Measurements from ENCODE around the gene LRMDA.
A peak's percentile ranks its signal among the peaks of the same experiment; 100 is the strongest.

LRMDA gene

GRCh38 chr10:75544993-75545706 lies 113.7 kb downstream of the LRMDA start:
- Histone ChIP-seq H3K36me3 (ENCODE audit: control insufficient read depth, insufficient read depth, low read length) (no peaks in the 10 kb centered on the region), H3K4me1 (ENCODE audit: control insufficient read depth, insufficient read depth, low read length) (peaks cover 29% of the 10 kb centered on the region), H3K27ac (ENCODE audit: low read depth, low read length) (no peak overlapping the region), H3K27me3 (ENCODE audit: control insufficient read depth, insufficient read depth, low read length) (no peaks in the 10 kb centered on the region), H3K9me3 (ENCODE audit: control insufficient read depth, insufficient read depth, low read length) (no peaks in the 10 kb centered on the region), H3K4me3 (ENCODE audit: low read depth, low read length) (no peak overlapping the region), H3K9ac (ENCODE audit: low read depth, low read length) (no peak overlapping the region)

- H3K4me3 ChIP-seq (ENCODE audit: low read depth, low read length) = no peak overlapping the region
- peaks cover 21% of the 10 kb centered on the region for H3K4me1 ChIP-seq (ENCODE audit: control insufficient read depth, insufficient read depth, low read length)
- no peaks in the 10 kb centered on the region for H3K9me3 ChIP-seq (ENCODE audit: control insufficient read depth, insufficient read depth, low read length)
- no peaks in the 10 kb centered on the region for H3K36me3 ChIP-seq (ENCODE audit: control insufficient read depth, insufficient read depth, low read length)
- no peak overlapping the region for H3K9ac ChIP-seq (ENCODE audit: low read depth, low read length)
- no peak overlapping the region for H3K27ac ChIP-seq (ENCODE audit: low read depth, low read length)
- H3K27me3 ChIP-seq (ENCODE audit: control insufficient read depth, insufficient read depth, low read length) = no peaks in the 10 kb centered on the region
Observed at GRCh38 chr10:75546004-75546403, 114.6 kb downstream of the LRMDA start.

- no peak overlapping the region for H3K4me3 ChIP-seq (ENCODE audit: low read depth, low read length)
- H3K4me1 ChIP-seq (ENCODE audit: control insufficient read depth, insufficient read depth, low read length) = peaks cover 4% of the 10 kb centered on the region
- H3K9ac ChIP-seq (ENCODE audit: low read depth, low read length) = no peak overlapping the region
- no peaks in the 10 kb centered on the region for H3K9me3 ChIP-seq (ENCODE audit: control insufficient read depth, insufficient read depth, low read length)
- no peaks in the 10 kb centered on the region for H3K27me3 ChIP-seq (ENCODE audit: control insufficient read depth, insufficient read depth, low read length)
- H3K36me3 ChIP-seq (ENCODE audit: control insufficient read depth, insufficient read depth, low read length) = no peaks in the 10 kb centered on the region
- H3K27ac ChIP-seq (ENCODE audit: low read depth, low read length) = no peak overlapping the region
Observed at GRCh38 chr10:75547391-75548298, 116.2 kb downstream of the LRMDA start.

- no peaks in the 10 kb centered on the region for H3K36me3 ChIP-seq (ENCODE audit: control insufficient read depth, insufficient read depth, low read length)
- H3K27me3 ChIP-seq (ENCODE audit: control insufficient read depth, insufficient read depth, low read length) = no peaks in the 10 kb centered on the region
- H3K27ac ChIP-seq (ENCODE audit: low read depth, low read length) = no peak overlapping the region
- H3K4me3 ChIP-seq (ENCODE audit: low read depth, low read length) = no peak overlapping the region
- no peaks in the 10 kb centered on the region for H3K4me1 ChIP-seq (ENCODE audit: control insufficient read depth, insufficient read depth, low read length)
- H3K9ac ChIP-seq (ENCODE audit: low read depth, low read length) = no peak overlapping the region
- H3K9me3 ChIP-seq (ENCODE audit: control insufficient read depth, insufficient read depth, low read length) = no peaks in the 10 kb centered on the region
Observed at GRCh38 chr10:75548356-75548755, 116.9 kb downstream of the LRMDA start.

GRCh38 chr10:75550191-75550590 lies 118.8 kb downstream of the LRMDA start:
- no peak overlapping the region for H3K4me3 ChIP-seq (ENCODE audit: low read depth, low read length)
- no peaks in the 10 kb centered on the region for H3K4me1 ChIP-seq (ENCODE audit: control insufficient read depth, insufficient read depth, low read length)
- H3K27ac ChIP-seq (ENCODE audit: low read depth, low read length) = no peak overlapping the region
- no peaks in the 10 kb centered on the region for H3K36me3 ChIP-seq (ENCODE audit: control insufficient read depth, insufficient read depth, low read length)
- H3K27me3 ChIP-seq (ENCODE audit: control insufficient read depth, insufficient read depth, low read length) = no peaks in the 10 kb centered on the region
- no peaks in the 10 kb centered on the region for H3K9me3 ChIP-seq (ENCODE audit: control insufficient read depth, insufficient read depth, low read length)
- no peak overlapping the region for H3K9ac ChIP-seq (ENCODE audit: low read depth, low read length)

GRCh38 chr10:75552171-75552570 lies 120.7 kb downstream of the LRMDA start:
- H3K27ac ChIP-seq (ENCODE audit: low read depth, low read length) = no peak overlapping the region
- no peaks in the 10 kb centered on the region for H3K27me3 ChIP-seq (ENCODE audit: control insufficient read depth, insufficient read depth, low read length)
- no peaks in the 10 kb centered on the region for H3K4me1 ChIP-seq (ENCODE audit: control insufficient read depth, insufficient read depth, low read length)
- no peaks in the 10 kb centered on the region for H3K9me3 ChIP-seq (ENCODE audit: control insufficient read depth, insufficient read depth, low read length)
- no peak overlapping the region for H3K9ac ChIP-seq (ENCODE audit: low read depth, low read length)
- H3K36me3 ChIP-seq (ENCODE audit: control insufficient read depth, insufficient read depth, low read length) = no peaks in the 10 kb centered on the region
- no peak overlapping the region for H3K4me3 ChIP-seq (ENCODE audit: low read depth, low read length)

GRCh38 chr10:75553550-75553949 lies 122.1 kb downstream of the LRMDA start:
- Histone ChIP-seq H3K4me3 (ENCODE audit: low read depth, low read length) (no peak overlapping the region), H3K9me3 (ENCODE audit: control insufficient read depth, insufficient read depth, low read length) (no peaks in the 10 kb centered on the region), H3K4me1 (ENCODE audit: control insufficient read depth, insufficient read depth, low read length) (no peaks in the 10 kb centered on the region), H3K9ac (ENCODE audit: low read depth, low read length) (no peak overlapping the region), H3K27me3 (ENCODE audit: control insufficient read depth, insufficient read depth, low read length) (no peaks in the 10 kb centered on the region), H3K27ac (ENCODE audit: low read depth, low read length) (no peak overlapping the region), H3K36me3 (ENCODE audit: control insufficient read depth, insufficient read depth, low read length) (no peaks in the 10 kb centered on the region)

GRCh38 chr10:75555323-75555722 lies 123.9 kb downstream of the LRMDA start:
- Histone ChIP-seq H3K4me1 (ENCODE audit: control insufficient read depth, insufficient read depth, low read length) (no peaks in the 10 kb centered on the region), H3K27ac (ENCODE audit: low read depth, low read length) (no peak overlapping the region), H3K9me3 (ENCODE audit: control insufficient read depth, insufficient read depth, low read length) (no peaks in the 10 kb centered on the region), H3K36me3 (ENCODE audit: control insufficient read depth, insufficient read depth, low read length) (no peaks in the 10 kb centered on the region), H3K9ac (ENCODE audit: low read depth, low read length) (no peak overlapping the region), H3K27me3 (ENCODE audit: control insufficient read depth, insufficient read depth, low read length) (no peaks in the 10 kb centered on the region), H3K4me3 (ENCODE audit: low read depth, low read length) (no peak overlapping the region)

- Histone ChIP-seq H3K27me3 (ENCODE audit: control insufficient read depth, insufficient read depth, low read length) (no peaks in the 10 kb centered on the region), H3K4me1 (ENCODE audit: control insufficient read depth, insufficient read depth, low read length) (no peaks in the 10 kb centered on the region), H3K9me3 (ENCODE audit: control insufficient read depth, insufficient read depth, low read length) (no peaks in the 10 kb centered on the region), H3K4me3 (ENCODE audit: low read depth, low read length) (no peak overlapping the region), H3K27ac (ENCODE audit: low read depth, low read length) (no peak overlapping the region), H3K36me3 (ENCODE audit: control insufficient read depth, insufficient read depth, low read length) (no peaks in the 10 kb centered on the region), H3K9ac (ENCODE audit: low read depth, low read length) (no peak overlapping the region)
Observed at GRCh38 chr10:75556320-75556719, 124.9 kb downstream of the LRMDA start.

GRCh38 chr10:75565286-75566251 lies 134.1 kb downstream of the LRMDA start:
- Histone ChIP-seq H3K4me3 (ENCODE audit: low read depth, low read length) (peak overlapping the region; percentile 4; the same call in 1 of the 2 replicates), H3K9ac (ENCODE audit: low read depth, low read length) (no peak overlapping the region), H3K27ac (ENCODE audit: low read depth, low read length) (no peak overlapping the region), H3K4me1 (ENCODE audit: control insufficient read depth, insufficient read depth, low read length) (no peaks in the 10 kb centered on the region), H3K27me3 (ENCODE audit: control insufficient read depth, insufficient read depth, low read length) (no peaks in the 10 kb centered on the region), H3K9me3 (ENCODE audit: control insufficient read depth, insufficient read depth, low read length) (peaks cover 21% of the 10 kb centered on the region), H3K36me3 (ENCODE audit: control insufficient read depth, insufficient read depth, low read length) (no peaks in the 10 kb centered on the region)

All from HUES48 (cell line).